Activated CD8-positive, alpha-beta memory T cell treated with anti-CD3 and anti-CD28 coated beads, Interleukin-2, amount 10 ng/mL, durations not matched to agents 7 days and 5 days (primary cell): ENCODE data around the gene HELZ. TPM values are rescaled to one million over a fixed set of nuclear protein-coding genes. Genes with fewer than 3 reads are reported as not detected.
"Not testable (repeated sequence)": the region's sequence is repeated elsewhere in the genome, so short reads cannot be mapped to it uniquely, and the experiment has no call there.

Experiments used
- ATAC-seq: fragments of 150-1000 bp; cut with Tn5 transposase; one replicate; pipeline ENCODE4 v1.10.0; 2021; ENCODE audit warnings: moderate library complexity
- CTCF ChIA-PET: fragments of 350-600 bp; sonication (Branson Sonifier 250); formaldehyde crosslinking; loops from one replicate; lab custom pipeline; 2021; ENCODE audit warnings: antibody characterized with exemption; lab: Charles Lee
- DNase-seq: peaks from one replicate; pipeline ENCODE4 v3.0.0-alpha.2; 2020
- H3K27ac Mint-ChIP-seq: one replicate; pipeline ENCODE4 v1.8.0; 2021; ENCODE audit warnings: mild to moderate bottlenecking, mixed read lengths
- H3K27me3 Mint-ChIP-seq: one replicate; pipeline ENCODE4 v1.8.0; 2021; ENCODE audit warnings: mixed read lengths
- H3K36me3 Mint-ChIP-seq: one replicate; pipeline ENCODE4 v1.8.0; 2021; ENCODE audit warnings: mild to moderate bottlenecking, mixed read lengths
- H3K4me1 Mint-ChIP-seq: one replicate; pipeline ENCODE4 v1.8.0; 2021; ENCODE audit warnings: mixed read lengths
- H3K4me3 Mint-ChIP-seq: one replicate; pipeline ENCODE4 v1.8.0; 2021; ENCODE audit warnings: mild to moderate bottlenecking, moderate library complexity, mixed read lengths
- H3K9me3 Mint-ChIP-seq: one replicate; pipeline ENCODE4 v1.8.0; 2022; ENCODE audit warnings: low read depth, mixed read lengths
- total RNA-seq, 2 experiments: library from RNA; stranded (reverse); gene quantifications; one replicate each; pipeline ENCODE4 v1.2.3, GENCODE V29; 2021

The HELZ gene
- total RNA-seq, 2 experiments from 2014 or later = 77.5 to 102 TPM

DNA sequence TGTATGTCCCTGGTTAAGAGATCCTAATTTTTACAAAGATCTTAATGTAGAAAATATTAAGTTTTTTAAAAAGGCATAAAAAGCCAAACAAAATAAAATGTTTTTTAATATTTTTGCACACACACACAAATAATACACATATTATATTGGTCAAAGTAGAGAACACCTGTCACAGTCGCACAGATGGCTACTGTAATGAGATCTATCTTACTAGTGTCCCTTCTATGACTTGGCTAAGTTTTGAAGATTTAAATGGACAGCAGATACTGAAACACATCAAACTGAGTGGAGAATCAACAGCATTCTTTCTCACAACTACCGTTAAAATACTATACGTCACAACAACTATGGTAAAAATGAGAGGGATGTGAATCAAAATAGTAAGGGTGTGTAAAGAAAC, 83.4 kb downstream of the HELZ start:
- H3K4me1 Mint-ChIP-seq = peaks cover 17% of the 10 kb centered on the region
- DNase-seq (no peak), ATAC-seq (no peak)
- H3K27ac Mint-ChIP-seq = no peak overlapping the region
- H3K9me3 Mint-ChIP-seq = no peaks in the 10 kb centered on the region
- H3K36me3 Mint-ChIP-seq = peaks cover 41% of the 10 kb centered on the region
- CTCF ChIA-PET = no interaction called here
- no peak overlapping the region for H3K4me3 Mint-ChIP-seq
- H3K27me3 Mint-ChIP-seq = no peaks in the 10 kb centered on the region

DNA sequence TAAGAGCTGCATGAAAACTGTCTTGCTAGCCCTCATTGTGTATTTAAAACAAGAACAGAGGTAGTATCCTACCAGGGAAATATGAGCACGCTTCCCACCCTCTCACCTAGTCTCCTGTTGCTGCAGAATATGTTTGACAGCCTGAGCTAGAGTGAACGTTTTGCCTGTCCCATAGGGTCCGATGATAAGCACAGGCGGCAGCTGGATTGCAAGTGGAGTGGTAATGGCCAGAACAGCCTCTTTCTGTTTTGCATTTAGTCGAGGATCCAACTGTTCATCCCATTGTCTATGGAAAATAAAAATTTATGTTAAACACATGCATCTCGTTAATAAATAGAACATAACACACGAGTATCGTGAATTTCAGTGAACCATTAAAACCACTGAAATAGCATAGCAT, 84.2 kb downstream of the HELZ start:
- CTCF ChIA-PET = no interaction called here
- H3K9me3 Mint-ChIP-seq = no peaks in the 10 kb centered on the region
- H3K36me3 Mint-ChIP-seq = peaks cover 43% of the 10 kb centered on the region
- ATAC-seq (no peak), DNase-seq (no peak)
- peaks cover 21% of the 10 kb centered on the region for H3K4me1 Mint-ChIP-seq
- no peaks in the 10 kb centered on the region for H3K27me3 Mint-ChIP-seq
- no peak overlapping the region for H3K4me3 Mint-ChIP-seq
- H3K27ac Mint-ChIP-seq = no peak overlapping the region

DNA sequence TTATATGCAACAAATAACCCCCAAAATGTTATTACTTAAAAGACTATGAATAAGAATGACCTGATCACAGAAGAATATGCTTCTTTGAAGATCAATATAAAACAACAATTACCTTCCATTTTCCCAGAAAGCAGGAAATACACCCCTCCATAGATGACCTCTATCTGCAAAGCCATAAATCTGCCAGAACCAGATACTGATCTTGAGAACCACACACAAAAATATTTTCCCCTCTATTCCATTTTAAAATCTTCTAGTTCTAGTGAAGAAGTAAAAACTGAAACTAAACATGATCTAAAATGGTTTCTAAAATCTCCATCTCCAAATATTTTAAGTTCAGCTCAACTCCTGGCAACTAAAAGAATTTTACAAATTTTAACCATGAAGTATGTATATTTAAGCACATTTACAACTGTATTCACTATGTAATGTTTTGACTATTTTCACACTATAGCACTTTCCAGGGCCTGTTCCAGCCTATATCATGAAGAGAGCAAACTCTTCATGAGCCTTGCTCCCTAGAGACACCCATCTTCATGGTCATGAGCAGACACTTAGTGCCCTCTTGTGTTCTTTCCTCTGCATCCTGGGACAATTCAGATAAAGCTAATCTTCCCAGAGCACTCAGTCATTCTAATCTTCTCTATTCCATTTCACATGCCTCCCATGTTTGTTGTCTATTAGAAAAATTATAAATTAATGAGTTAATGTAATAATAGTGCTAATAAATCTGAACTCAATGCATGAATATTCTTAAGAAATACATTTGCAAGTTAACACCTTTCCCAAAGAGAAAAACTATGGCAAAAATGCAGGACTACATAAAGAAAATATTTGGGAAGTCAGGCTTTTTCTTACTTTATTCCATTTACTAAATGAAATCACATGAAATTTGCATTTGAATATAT, 87.0 kb downstream of the HELZ start:
- Mint-ChIP-seq H3K36me3 (peaks cover 35% of the 10 kb centered on the region), H3K4me3 (peak overlapping the region; percentile 28), H3K9me3 (no peaks in the 10 kb centered on the region), H3K4me1 (peaks cover 25% of the 10 kb centered on the region), H3K27me3 (no peaks in the 10 kb centered on the region), H3K27ac (peak overlapping the region; percentile 79)
- CTCF ChIA-PET = interaction anchor here (0.7 to 1.6 kb wide), 4 partner anchors 9 to 431 kb away, joined by 3 to 4 read pairs (median 3); no protein-coding TSS in a partner anchor
- DNase-seq (no peak), ATAC-seq (peak; percentile 78)

DNA sequence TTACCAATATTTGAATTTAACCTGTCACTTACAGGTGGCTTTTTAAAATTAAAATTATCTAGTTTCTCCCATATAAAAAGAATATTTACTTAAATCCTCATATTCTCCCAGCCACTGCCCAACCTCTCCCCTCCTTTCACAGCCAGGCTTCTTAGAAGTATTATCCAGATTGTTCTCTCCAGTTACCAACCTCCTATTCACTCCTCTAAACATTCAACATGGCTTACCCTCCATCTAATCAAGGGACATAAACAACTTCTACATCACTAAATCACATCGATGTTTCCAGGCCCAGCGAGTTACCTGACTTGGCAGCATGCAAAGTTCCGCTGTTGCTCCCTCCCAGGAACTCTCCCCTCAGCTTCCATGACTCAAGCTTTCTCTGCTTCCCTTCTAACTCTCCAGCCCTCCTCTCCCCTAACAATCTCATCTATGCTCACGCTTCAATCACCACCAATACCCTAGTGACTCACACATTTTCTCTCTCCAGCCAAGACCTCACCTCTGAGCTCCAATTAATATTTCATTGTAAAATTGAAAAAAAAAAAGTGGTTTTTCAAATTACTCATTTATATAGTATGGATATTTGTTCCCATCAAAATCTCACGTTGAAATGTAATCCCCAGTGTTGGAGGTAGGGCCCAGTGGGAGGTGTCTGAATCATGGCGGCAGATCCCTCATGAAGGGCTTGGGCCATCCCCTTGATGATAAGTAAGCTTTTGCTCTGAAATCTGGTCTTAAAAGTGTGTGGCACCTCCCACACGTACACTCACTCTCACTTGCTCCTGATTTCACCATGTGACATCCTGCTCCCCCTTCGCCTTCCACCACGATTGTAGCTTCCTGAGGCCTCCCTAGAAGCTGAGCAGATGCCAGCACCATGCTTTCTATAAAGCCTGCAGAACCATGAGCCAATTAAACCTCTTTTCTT, 88.5 kb downstream of the HELZ start:
- H3K36me3 Mint-ChIP-seq = peaks cover 43% of the 10 kb centered on the region
- H3K9me3 Mint-ChIP-seq = no peaks in the 10 kb centered on the region
- DNase-seq = no peak
- CTCF ChIA-PET = interaction anchor here (1.0 to 1.2 kb wide), 3 partner anchors 11 to 86 kb away, joined by 3 to 4 read pairs (median 3); no protein-coding TSS in a partner anchor
- no peak for ATAC-seq
- H3K27ac Mint-ChIP-seq = peak overlapping the region; percentile 48
- peaks cover 31% of the 10 kb centered on the region for H3K4me1 Mint-ChIP-seq
- H3K4me3 Mint-ChIP-seq = no peak overlapping the region
- no peaks in the 10 kb centered on the region for H3K27me3 Mint-ChIP-seq

DNA sequence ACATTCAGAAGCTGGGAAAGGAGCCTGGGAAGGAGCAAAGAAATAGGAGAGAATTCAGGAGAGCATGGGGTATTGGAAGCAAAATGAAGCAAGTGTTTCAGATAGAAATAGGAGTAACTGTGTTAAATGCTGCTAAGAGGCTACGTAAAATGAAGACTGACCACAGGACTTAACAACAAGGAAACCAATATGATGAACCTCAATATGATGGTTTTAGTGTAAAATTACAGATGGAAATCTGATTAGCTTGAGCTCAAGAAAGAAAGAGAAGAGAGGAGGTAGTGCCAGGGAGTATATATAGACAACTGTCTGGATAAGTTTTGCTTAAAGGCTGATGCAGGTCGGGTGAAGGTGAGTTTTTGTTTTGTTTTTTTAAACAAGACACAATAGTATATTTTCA, 92.2 kb downstream of the HELZ start:
- CTCF ChIA-PET = interaction anchor here (1.0 to 1.3 kb wide), 4 partner anchors 11 to 141 kb away, joined by 3 to 5 read pairs (median 3); no protein-coding TSS in a partner anchor
- H3K27me3 Mint-ChIP-seq = no peaks in the 10 kb centered on the region
- no peak for ATAC-seq
- no peak overlapping the region for H3K4me3 Mint-ChIP-seq
- peaks cover 23% of the 10 kb centered on the region for H3K4me1 Mint-ChIP-seq
- DNase-seq = no peak
- H3K27ac Mint-ChIP-seq = no peak overlapping the region
- H3K36me3 Mint-ChIP-seq = peaks cover 47% of the 10 kb centered on the region
- H3K9me3 Mint-ChIP-seq = no peaks in the 10 kb centered on the region

DNA sequence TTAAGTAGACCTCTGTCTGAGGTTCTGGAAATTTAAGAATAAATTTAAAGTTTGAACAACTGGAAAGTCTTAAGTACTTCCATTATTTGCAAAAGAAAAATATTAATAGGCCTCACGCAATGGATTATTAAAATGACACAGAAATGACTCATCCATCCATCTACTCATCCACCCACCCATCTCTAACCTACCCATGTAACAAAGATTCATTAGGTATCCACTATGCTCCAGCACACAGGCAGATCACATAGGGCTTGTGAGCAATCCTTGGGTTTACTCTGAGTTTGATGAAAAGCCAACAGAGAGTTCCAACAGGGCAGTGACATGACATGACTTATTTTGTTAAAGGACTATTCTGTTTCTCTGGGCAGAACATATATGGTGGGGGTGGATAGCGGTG, 93.3 kb downstream of the HELZ start:
- ATAC-seq (no peak), DNase-seq (no peak)
- CTCF ChIA-PET = no interaction called here
- Mint-ChIP-seq H3K9me3 (no peaks in the 10 kb centered on the region), H3K4me1 (peaks cover 15% of the 10 kb centered on the region), H3K4me3 (no peak overlapping the region), H3K36me3 (peaks cover 47% of the 10 kb centered on the region), H3K27me3 (no peaks in the 10 kb centered on the region), H3K27ac (no peak overlapping the region)

DNA sequence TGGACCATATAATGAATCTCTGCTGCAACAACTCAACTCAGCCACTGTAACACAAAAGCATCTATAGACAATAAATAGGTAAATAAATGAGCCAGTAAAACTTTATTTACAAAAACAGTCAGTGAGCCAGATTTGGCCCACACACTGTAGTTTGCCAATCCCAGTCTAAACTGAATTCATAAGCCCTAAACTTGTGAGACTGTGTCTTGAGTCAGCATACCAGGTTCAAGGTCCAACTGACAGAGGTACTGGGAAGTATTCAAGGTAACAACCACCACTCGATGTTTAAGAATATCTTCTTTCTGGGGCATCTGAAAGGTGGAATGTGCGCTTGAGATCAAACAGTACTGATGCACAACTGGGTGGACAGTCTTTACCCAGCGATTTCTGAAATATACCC, 94.2 kb downstream of the HELZ start:
- ATAC-seq (no peak), DNase-seq (no peak)
- no peak overlapping the region for H3K27ac Mint-ChIP-seq
- no peaks in the 10 kb centered on the region for H3K27me3 Mint-ChIP-seq
- CTCF ChIA-PET = no interaction called here
- H3K9me3 Mint-ChIP-seq = no peaks in the 10 kb centered on the region
- peaks cover 10% of the 10 kb centered on the region for H3K4me1 Mint-ChIP-seq
- peaks cover 45% of the 10 kb centered on the region for H3K36me3 Mint-ChIP-seq
- H3K4me3 Mint-ChIP-seq = no peak overlapping the region

DNA sequence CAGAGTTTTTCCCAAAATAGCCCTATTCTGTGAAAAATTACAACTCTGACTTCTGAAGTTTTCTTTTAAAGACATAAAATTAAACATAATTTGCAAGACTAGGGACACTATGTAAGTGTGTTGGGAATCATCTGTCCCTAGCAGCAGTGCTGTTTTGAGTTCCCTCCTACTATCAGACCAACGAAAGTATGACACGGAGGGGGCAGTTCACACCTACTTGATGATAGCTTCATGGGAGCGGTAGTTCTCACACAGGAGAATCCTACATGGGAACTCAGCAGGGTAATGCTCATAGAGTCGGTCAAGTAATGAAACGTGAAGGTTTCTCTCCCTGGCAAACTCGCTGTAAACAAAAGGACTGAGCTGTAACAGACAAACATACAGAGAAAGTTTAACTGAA, 96.6 kb downstream of the HELZ start:
- H3K27ac Mint-ChIP-seq = no peak overlapping the region
- CTCF ChIA-PET = interaction anchor here (0.6 kb wide), 1 partner anchor 193 kb away, joined by 4 read pairs; no protein-coding TSS in a partner anchor

DNA sequence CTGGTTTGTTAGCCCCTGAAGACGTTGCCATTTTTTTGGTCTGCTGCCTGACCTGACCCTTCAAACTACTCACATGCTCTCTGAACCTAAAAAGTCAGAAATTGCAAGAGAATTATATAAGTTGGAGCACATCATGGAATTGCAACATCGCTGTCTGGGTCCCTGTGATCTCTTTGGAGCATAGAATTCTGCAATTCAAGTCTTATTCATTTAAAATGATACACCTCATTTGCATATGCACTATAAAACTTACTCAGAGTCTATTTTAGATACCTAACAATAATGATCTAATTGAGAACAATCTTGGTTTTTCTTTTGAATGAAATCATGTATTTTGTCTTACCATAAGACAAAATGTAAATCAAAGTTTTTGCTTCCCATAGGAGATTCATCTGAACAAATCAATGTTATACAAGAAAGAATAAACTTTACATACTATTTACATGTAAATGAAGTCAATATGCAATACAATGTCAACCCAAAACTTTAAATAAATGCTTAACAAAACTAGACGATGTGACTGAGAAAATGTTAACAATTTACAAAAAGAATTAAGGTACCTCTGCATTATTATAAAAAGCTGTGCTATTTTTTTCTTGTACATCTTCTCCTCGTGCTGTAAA, 99.7 kb downstream of the HELZ start:
- CTCF ChIA-PET = no interaction called here
- Mint-ChIP-seq H3K36me3 (peaks cover 62% of the 10 kb centered on the region), H3K4me1 (peaks cover 2% of the 10 kb centered on the region), H3K9me3 (no peaks in the 10 kb centered on the region), H3K4me3 (no peak overlapping the region), H3K27ac (no peak overlapping the region), H3K27me3 (no peaks in the 10 kb centered on the region)
- ATAC-seq = no peak
- DNase-seq = no peak

More for the DNA sequence above, 96.6 kb downstream of the HELZ start:
- DNase-seq (no peak), ATAC-seq (no peak)
- H3K4me3 Mint-ChIP-seq = no peak overlapping the region
- H3K9me3 Mint-ChIP-seq = no peaks in the 10 kb centered on the region
- H3K4me1 Mint-ChIP-seq = peaks cover 9% of the 10 kb centered on the region
- H3K27me3 Mint-ChIP-seq = no peaks in the 10 kb centered on the region
- peaks cover 61% of the 10 kb centered on the region for H3K36me3 Mint-ChIP-seq

DNA sequence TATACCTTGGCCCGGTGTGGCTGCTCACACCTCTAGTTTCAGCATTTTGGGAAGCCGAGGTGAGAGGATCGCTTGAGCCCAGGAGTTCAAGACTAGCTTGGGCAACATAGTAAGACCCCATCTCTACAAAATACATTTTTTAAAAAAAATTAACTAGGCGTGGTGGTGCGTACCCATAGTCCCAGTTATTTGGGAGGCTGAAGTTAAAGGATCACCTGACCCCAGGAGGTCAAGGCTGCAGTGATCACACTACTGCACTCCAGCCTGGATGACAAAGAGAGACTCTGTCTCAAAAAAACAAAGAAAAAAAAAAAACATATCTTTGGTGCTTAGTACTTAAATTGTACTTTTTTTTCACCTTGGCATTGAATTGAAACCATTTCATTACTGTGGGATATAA, 101.7 kb downstream of the HELZ start:
- no peak for DNase-seq
- Mint-ChIP-seq H3K27ac (no peak overlapping the region), H3K27me3 (no peaks in the 10 kb centered on the region), H3K4me3 (no peak overlapping the region), H3K36me3 (peaks cover 63% of the 10 kb centered on the region), H3K9me3 (no peaks in the 10 kb centered on the region), H3K4me1 (peaks cover 20% of the 10 kb centered on the region)
- ATAC-seq = no peak
- CTCF ChIA-PET = interaction anchor here (0.9 kb wide), 2 partner anchors 15 to 24 kb away, joined by 3 read pairs; no protein-coding TSS in a partner anchor

DNA sequence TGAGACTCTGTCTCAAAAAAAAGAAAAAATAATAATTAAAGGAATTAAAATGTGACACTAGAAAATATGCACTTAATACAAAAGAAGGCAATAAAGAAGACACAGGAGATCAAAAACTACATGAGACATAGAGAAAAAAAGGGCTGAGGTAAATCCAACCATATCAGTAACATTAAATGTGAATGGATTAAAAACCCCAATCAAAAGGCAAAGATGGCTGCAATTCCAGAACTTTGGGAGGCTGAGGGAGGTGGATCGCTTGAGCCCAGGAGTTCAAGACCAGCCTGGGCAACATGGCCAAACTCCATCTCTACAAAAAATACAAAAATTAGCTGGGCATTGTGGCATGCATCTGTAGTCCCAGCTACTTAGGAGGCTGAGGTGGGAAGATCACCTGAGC, 103.0 kb downstream of the HELZ start:
- not testable (repeated sequence) for H3K27ac Mint-ChIP-seq, H3K9me3 Mint-ChIP-seq, ATAC-seq, H3K4me3 Mint-ChIP-seq, H3K27me3 Mint-ChIP-seq, DNase-seq
- Mint-ChIP-seq H3K4me1 (peaks cover 25% of the 10 kb centered on the region), H3K36me3 (peaks cover 60% of the 10 kb centered on the region)
- CTCF ChIA-PET = interaction anchor here (1.1 kb wide), 1 partner anchor 11 kb away, joined by 3 read pairs; no protein-coding TSS in a partner anchor

DNA sequence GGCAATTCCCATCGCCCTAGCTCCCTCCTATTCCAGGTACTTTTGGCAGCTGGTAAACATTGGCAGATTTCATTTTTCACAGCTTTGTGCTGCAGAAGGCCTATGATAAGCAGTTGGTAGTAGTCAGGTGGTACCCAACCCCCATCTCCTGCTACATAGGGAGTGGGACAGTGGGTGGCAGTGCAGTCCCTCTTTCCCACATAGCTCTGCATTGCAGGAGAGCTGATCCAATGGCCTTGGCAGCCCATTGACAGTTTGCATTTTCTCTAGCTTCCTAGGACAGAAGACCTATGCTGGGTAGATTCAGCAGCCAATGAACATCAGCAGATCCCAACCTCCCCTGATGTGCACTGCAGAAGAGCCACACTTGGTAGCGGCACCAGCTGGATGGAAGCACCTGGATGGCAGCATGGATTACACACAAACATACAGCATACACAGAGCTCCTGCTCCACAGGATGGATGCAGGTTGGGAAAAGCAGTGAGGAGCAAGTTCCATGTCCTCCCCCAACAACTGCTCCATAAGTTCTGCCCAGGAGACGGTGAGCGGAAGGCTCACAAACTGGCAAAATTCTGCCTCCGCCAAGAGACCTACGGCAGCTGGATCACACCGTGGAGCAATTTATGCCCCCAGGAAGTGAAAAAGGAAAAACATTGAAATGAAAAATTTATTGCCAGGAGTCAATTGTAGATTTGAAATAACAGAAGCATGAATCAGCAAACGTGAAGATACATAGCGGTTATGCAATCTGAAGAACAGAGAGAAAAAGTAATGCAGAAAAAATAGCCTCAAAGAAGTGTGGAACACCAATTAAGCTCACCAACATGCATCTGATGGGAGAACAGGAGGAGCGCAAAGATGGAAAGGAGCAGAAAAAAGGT, 105.0 kb downstream of the HELZ start:
- Mint-ChIP-seq H3K27ac (no peak overlapping the region), H3K4me1 (peaks cover 25% of the 10 kb centered on the region), H3K9me3 (no peaks in the 10 kb centered on the region), H3K36me3 (peaks cover 61% of the 10 kb centered on the region), H3K27me3 (no peaks in the 10 kb centered on the region), H3K4me3 (no peak overlapping the region)
- no peak for DNase-seq
- CTCF ChIA-PET = interaction anchor here (0.8 to 1.0 kb wide), 4 partner anchors 13 to 154 kb away, joined by 3 to 4 read pairs (median 3); no protein-coding TSS in a partner anchor
- no peak for ATAC-seq
